GM23338 (cell line): Measurements from ENCODE around the gene MTHFR. TPM values are rescaled to one million over a fixed set of nuclear protein-coding genes. Genes with fewer than 3 reads are reported as not detected.

Experiments
- ATAC-seq: fragments of 200-7000 bp; cut with Tn5 transposase; 3 replicates; pipeline ENCODE4 v1.9.1; 2020
- DNase-seq: peaks from one replicate; pipeline ENCODE4 v3.0.0-alpha.2; 2015; ENCODE audit warnings: low spot score
- H2AFZ ChIP-seq: fragments of 200-600 bp; sonication (generic); 2 replicates; pipeline ENCODE4 v1.8.0; 2016; ENCODE audit warnings: antibody characterized with exemption, mild to moderate bottlenecking, moderate library complexity
- H3F3A ChIP-seq: fragments of 200-600 bp; sonication (generic); replicated peaks from 2 replicates; pipeline ENCODE4 v1.8.0; 2017; ENCODE audit warnings: antibody characterized with exemption, mixed run types, low read depth
- H3K27ac ChIP-seq: fragments of 200-600 bp; sonication (generic); 2 replicates; pipeline ENCODE4 v1.6.1; 2016; ENCODE audit warnings: low read depth
- H3K27me3 ChIP-seq: fragments of 200-600 bp; sonication (generic); 2 replicates; pipeline ENCODE4 v1.8.0; 2016; ENCODE audit warnings: mild to moderate bottlenecking, mixed run types, moderate library complexity; ENCODE audit not compliant: insufficient read depth
- H3K36me3 ChIP-seq: fragments of 200-600 bp; sonication (generic); 2 replicates; pipeline ENCODE4 v1.8.0; 2016; ENCODE audit warnings: mild to moderate bottlenecking; ENCODE audit not compliant: insufficient read depth
- H3K4me1 ChIP-seq: fragments of 200-600 bp; sonication (generic); 2 replicates; pipeline ENCODE4 v1.8.0; 2016; ENCODE audit warnings: mild to moderate bottlenecking, moderate library complexity; ENCODE audit not compliant: insufficient read depth
- H3K4me2 ChIP-seq: fragments of 200-600 bp; sonication (generic); 2 replicates; pipeline ENCODE4 v1.7.1; 2017; ENCODE audit warnings: mixed run types
- H3K4me3 ChIP-seq: fragments of 200-600 bp; sonication (generic); 2 replicates; pipeline ENCODE4 v1.6.1; 2016; ENCODE audit warnings: mixed run types
- H3K79me2 ChIP-seq: fragments of 200-600 bp; sonication (generic); replicated peaks from 2 replicates; pipeline ENCODE4 v1.8.0; 2017; ENCODE audit warnings: mild to moderate bottlenecking; ENCODE audit not compliant: insufficient read depth
- H3K9me2 ChIP-seq: fragments of 200-600 bp; sonication (generic); 2 replicates; pipeline ENCODE4 v1.8.0; 2017; ENCODE audit not compliant: insufficient read depth
- H4K20me1 ChIP-seq: fragments of 200-600 bp; sonication (generic); replicated peaks from 2 replicates; pipeline ENCODE4 v1.8.0; 2017; ENCODE audit warnings: mild to moderate bottlenecking; ENCODE audit not compliant: insufficient read depth
- H3K27ac Mint-ChIP-seq: 2 replicates; pipeline ENCODE4 v1.8.0; 2020; ENCODE audit warnings: inconsistent platforms, mild to moderate bottlenecking, moderate library complexity, mixed read lengths
- H3K27me3 Mint-ChIP-seq: 3 replicates; pipeline ENCODE4 v1.8.0; 2022; ENCODE audit warnings: low read depth, mild to moderate bottlenecking, moderate library complexity, mixed read lengths, inconsistent platforms; ENCODE audit not compliant: insufficient read depth, poor library complexity
- H3K36me3 Mint-ChIP-seq: 3 replicates; pipeline ENCODE4 v1.8.0; 2021; ENCODE audit warnings: low read depth, mild to moderate bottlenecking, inconsistent platforms, moderate library complexity, mixed read lengths
- H3K4me1 Mint-ChIP-seq: 3 replicates; pipeline ENCODE4 v1.8.0; 2020; ENCODE audit warnings: mild to moderate bottlenecking, inconsistent platforms, mixed read lengths
- H3K4me3 Mint-ChIP-seq: 3 replicates; pipeline ENCODE4 v1.8.0; 2021; ENCODE audit warnings: moderate library complexity, mild to moderate bottlenecking, inconsistent platforms, mixed read lengths
- H3K9me3 Mint-ChIP-seq: 3 replicates; pipeline ENCODE4 v1.8.0; 2020; ENCODE audit warnings: moderate library complexity, mild to moderate bottlenecking, inconsistent platforms, mixed read lengths
- CREB1 ChIP-seq: fragments of 250-450 bp; sonication (Bioruptor Pico); IDR thresholded peaks from 2 replicates; pipeline ENCODE4 v1.5.0; 2020; ENCODE audit warnings: low read depth, mild to moderate bottlenecking, moderate library complexity
- EZH2 ChIP-seq: fragments of 200-600 bp; sonication (generic); IDR thresholded peaks from one replicate; pipeline ENCODE4 v1.8.0; 2017; ENCODE audit warnings: antibody characterized with exemption, mild to moderate bottlenecking, low read depth; ENCODE audit not compliant: unreplicated experiment
- EZH2phosphoT487 ChIP-seq: fragments of 200-600 bp; sonication (generic); IDR thresholded peaks from one replicate; pipeline ENCODE4 v1.8.1; 2018; ENCODE audit warnings: antibody characterized with exemption; ENCODE audit not compliant: unreplicated experiment
- JUNB ChIP-seq: IDR thresholded peaks from one replicate; pipeline ENCODE4 v1.6.1; 2016; ENCODE audit warnings: antibody characterized with exemption; ENCODE audit not compliant: unreplicated experiment
- POLR2AphosphoS5 ChIP-seq: IDR thresholded peaks from 2 replicates; pipeline ENCODE4 v1.6.1; 2016; ENCODE audit warnings: antibody characterized with exemption, low read depth
- ZNF331 ChIP-seq: fragments of 250-450 bp; sonication (Bioruptor Pico); IDR thresholded peaks from 2 replicates; pipeline ENCODE4 v1.5.0; 2020; ENCODE audit warnings: low read depth, mild to moderate bottlenecking, moderate library complexity
- polyA plus RNA-seq: library from polyadenylated mRNA; unstranded; fragments of >200 nt; fragmentation: Nextera tagmentation; extraction: Ambion mirVana; gene quantifications from 2 replicates; pipeline ENCODE4 v1.2.1, GENCODE V29; 2016
- total RNA-seq: library from RNA; depleted of rRNA; stranded (reverse); fragments of >200 nt; shearing (Covaris generic); gene quantifications from 2 replicates; pipeline ENCODE4 v1.2.3, GENCODE V29; 2014
- TF ChIP-seq, protein P1 (sequence below): fragments of 250-450 bp; sonication (Bioruptor Pico); IDR thresholded peaks from 2 replicates; pipeline ENCODE4 v1.5.0; 2020; ENCODE audit warnings: mild to moderate bottlenecking, moderate library complexity
- TF ChIP-seq, protein P2 (sequence below): IDR thresholded peaks from 2 replicates; pipeline ENCODE4 v1.6.1; 2016; ENCODE audit warnings: antibody characterized with exemption
- TF ChIP-seq, protein P3 (sequence below), 2 experiments: fragments of 200-600 bp in 1 of 2; sonication (generic) in 1 of 2; conservative IDR thresholded peaks; 2 replicates each; pipeline versions ENCODE4 v1.5.1 to v1.6.1; 2016 to 2017; ENCODE audit warnings: antibody characterized with exemption in 2 of 2, low read depth in 2 of 2, mild to moderate bottlenecking in 2 of 2, moderate library complexity in 1 of 2

MTHFR gene
- total and polyA plus RNA-seq, 2 experiments from 2014 or later = 6.9 to 21.6 TPM

DNA sequence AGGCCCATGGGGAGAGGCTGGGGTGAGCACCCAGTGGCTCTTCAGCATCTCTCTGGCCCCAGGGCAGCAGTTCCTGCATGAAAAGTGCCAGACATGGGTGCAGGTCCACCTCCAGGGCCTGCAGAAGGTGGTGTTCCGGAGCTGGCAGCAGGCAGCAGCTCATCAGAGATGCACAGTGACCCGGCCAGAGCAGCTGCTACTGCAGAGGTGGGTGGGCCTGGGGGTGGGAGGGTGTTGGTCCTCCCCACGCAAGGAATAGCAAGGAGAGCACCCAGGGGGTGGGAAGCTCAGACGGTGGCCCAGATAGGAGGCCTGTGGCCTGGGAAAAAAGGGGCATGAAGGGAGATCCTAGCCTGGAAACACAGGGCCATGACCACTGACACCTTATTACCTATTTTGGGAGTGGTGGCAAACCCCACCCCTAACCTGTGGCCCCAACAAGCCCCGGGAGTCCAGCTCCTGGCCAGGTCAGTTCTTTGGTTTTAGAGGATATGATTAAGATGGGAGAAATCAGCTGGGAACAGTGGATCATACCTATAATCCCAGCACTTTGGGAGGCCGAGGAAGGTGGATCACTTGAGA, 23.5 kb downstream of the MTHFR start:
- Histone ChIP-seq H3K4me2 (no peak overlapping the region), H3K27me3 (no peaks in the 10 kb centered on the region), H3K27ac (no peak overlapping the region), H3K79me2 (no peaks in the 10 kb centered on the region), H3K4me1 (peaks cover 23% of the 10 kb centered on the region), H4K20me1 (no peaks in the 10 kb centered on the region), H3K4me3 (no peak overlapping the region), H3K36me3 (no peaks in the 10 kb centered on the region), H2AFZ (no peak overlapping the region), H3K9me2 (no peaks in the 10 kb centered on the region), H3F3A (peaks cover 21% of the 10 kb centered on the region)
- ATAC-seq = no peak
- Mint-ChIP-seq H3K27ac (no peak overlapping the region), H3K9me3 (no peaks in the 10 kb centered on the region), H3K36me3 (no peaks in the 10 kb centered on the region), H3K4me1 (peaks cover 27% of the 10 kb centered on the region), H3K4me3 (no peak overlapping the region), H3K27me3 (peaks cover 4% of the 10 kb centered on the region)
- no peak for DNase-seq
- TF ChIP-seq POLR2AphosphoS5 (no peak), EZH2phosphoT487 (no peak), JUNB (no peak), CREB1 (CRISPR knock-in tag) (no peak), EZH2 (no peak), ZNF331 (CRISPR knock-in tag) (no peak)
- TF ChIP-seq, protein P1, sequence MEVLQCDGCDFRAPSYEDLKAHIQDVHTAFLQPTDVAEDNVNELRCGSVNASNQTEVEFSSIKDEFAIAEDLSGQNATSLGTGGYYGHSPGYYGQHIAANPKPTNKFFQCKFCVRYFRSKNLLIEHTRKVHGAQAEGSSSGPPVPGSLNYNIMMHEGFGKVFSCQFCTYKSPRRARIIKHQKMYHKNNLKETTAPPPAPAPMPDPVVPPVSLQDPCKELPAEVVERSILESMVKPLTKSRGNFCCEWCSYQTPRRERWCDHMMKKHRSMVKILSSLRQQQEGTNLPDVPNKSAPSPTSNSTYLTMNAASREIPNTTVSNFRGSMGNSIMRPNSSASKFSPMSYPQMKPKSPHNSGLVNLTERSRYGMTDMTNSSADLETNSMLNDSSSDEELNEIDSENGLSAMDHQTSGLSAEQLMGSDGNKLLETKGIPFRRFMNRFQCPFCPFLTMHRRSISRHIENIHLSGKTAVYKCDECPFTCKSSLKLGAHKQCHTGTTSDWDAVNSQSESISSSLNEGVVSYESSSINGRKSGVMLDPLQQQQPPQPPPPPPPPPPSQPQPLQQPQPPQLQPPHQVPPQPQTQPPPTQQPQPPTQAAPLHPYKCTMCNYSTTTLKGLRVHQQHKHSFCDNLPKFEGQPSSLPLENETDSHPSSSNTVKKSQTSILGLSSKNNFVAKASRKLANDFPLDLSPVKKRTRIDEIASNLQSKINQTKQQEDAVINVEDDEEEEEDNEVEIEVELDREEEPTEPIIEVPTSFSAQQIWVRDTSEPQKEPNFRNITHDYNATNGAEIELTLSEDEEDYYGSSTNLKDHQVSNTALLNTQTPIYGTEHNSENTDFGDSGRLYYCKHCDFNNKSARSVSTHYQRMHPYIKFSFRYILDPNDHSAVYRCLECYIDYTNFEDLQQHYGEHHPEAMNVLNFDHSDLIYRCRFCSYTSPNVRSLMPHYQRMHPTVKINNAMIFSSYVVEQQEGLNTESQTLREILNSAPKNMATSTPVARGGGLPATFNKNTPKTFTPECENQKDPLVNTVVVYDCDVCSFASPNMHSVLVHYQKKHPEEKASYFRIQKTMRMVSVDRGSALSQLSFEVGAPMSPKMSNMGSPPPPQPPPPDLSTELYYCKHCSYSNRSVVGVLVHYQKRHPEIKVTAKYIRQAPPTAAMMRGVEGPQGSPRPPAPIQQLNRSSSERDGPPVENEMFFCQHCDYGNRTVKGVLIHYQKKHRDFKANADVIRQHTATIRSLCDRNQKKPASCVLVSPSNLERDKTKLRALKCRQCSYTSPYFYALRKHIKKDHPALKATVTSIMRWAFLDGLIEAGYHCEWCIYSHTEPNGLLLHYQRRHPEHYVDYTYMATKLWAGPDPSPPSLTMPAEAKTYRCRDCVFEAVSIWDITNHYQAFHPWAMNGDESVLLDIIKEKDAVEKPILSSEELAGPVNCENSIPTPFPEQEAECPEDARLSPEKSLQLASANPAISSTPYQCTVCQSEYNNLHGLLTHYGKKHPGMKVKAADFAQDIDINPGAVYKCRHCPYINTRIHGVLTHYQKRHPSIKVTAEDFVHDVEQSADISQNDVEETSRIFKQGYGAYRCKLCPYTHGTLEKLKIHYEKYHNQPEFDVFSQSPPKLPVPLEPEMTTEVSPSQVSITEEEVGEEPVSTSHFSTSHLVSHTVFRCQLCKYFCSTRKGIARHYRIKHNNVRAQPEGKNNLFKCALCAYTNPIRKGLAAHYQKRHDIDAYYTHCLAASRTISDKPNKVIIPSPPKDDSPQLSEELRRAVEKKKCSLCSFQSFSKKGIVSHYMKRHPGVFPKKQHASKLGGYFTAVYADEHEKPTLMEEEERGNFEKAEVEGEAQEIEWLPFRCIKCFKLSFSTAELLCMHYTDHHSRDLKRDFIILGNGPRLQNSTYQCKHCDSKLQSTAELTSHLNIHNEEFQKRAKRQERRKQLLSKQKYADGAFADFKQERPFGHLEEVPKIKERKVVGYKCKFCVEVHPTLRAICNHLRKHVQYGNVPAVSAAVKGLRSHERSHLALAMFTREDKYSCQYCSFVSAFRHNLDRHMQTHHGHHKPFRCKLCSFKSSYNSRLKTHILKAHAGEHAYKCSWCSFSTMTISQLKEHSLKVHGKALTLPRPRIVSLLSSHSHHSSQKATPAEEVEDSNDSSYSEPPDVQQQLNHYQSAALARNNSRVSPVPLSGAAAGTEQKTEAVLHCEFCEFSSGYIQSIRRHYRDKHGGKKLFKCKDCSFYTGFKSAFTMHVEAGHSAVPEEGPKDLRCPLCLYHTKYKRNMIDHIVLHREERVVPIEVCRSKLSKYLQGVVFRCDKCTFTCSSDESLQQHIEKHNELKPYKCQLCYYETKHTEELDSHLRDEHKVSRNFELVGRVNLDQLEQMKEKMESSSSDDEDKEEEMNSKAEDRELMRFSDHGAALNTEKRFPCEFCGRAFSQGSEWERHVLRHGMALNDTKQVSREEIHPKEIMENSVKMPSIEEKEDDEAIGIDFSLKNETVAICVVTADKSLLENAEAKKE (CRISPR knock-in tag) = no peak
- TF ChIP-seq, protein P2, sequence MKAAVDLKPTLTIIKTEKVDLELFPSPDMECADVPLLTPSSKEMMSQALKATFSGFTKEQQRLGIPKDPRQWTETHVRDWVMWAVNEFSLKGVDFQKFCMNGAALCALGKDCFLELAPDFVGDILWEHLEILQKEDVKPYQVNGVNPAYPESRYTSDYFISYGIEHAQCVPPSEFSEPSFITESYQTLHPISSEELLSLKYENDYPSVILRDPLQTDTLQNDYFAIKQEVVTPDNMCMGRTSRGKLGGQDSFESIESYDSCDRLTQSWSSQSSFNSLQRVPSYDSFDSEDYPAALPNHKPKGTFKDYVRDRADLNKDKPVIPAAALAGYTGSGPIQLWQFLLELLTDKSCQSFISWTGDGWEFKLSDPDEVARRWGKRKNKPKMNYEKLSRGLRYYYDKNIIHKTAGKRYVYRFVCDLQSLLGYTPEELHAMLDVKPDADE = no peak
- TF ChIP-seq, protein P3, sequence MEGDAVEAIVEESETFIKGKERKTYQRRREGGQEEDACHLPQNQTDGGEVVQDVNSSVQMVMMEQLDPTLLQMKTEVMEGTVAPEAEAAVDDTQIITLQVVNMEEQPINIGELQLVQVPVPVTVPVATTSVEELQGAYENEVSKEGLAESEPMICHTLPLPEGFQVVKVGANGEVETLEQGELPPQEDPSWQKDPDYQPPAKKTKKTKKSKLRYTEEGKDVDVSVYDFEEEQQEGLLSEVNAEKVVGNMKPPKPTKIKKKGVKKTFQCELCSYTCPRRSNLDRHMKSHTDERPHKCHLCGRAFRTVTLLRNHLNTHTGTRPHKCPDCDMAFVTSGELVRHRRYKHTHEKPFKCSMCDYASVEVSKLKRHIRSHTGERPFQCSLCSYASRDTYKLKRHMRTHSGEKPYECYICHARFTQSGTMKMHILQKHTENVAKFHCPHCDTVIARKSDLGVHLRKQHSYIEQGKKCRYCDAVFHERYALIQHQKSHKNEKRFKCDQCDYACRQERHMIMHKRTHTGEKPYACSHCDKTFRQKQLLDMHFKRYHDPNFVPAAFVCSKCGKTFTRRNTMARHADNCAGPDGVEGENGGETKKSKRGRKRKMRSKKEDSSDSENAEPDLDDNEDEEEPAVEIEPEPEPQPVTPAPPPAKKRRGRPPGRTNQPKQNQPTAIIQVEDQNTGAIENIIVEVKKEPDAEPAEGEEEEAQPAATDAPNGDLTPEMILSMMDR (conservative IDR thresholded peaks at IDR 0.05; ENCODE audit: low read depth in 2 of 2) = no peak
